Left lung (tissue), 10 donors: ENCODE results near the gene ALG5. TPM values are rescaled to one million over a fixed set of nuclear protein-coding genes. Genes with fewer than 3 reads are reported as not detected.
A peak's percentile ranks its signal among the peaks of the same experiment; 100 is the strongest.

Source experiments
- ATAC-seq: fragments of 200-7000 bp; cut with Tn5 transposase; one replicate; pipeline ENCODE4 v1.9.1; 2020; ENCODE audit warnings: moderate library complexity
- DNase-seq, 4 donors: peaks; one replicate each; pipeline ENCODE4 v3.0.0-alpha.2; 2013 to 2020
- H3K27ac ChIP-seq, 2 donors: fragments of 200-600 bp; sonication (generic) in 1 of 2; one replicate each; pipeline versions ENCODE4 v1.5.0 to v1.8.0; 2020 to 2021
- H3K27me3 ChIP-seq, 2 donors: fragments of 200-600 bp; sonication (generic) in 1 of 2; one replicate each; pipeline versions ENCODE4 v1.5.0 to v1.8.0; 2020 to 2021
- H3K36me3 ChIP-seq, 2 donors: fragments of 200-600 bp; sonication (generic) in 1 of 2; one replicate each; pipeline versions ENCODE4 v1.5.0 to v1.8.0; 2020 to 2021
- H3K4me1 ChIP-seq, 2 donors: fragments of 200-600 bp; one replicate each; pipeline ENCODE4 v1.8.0; 2021
- H3K4me3 ChIP-seq, 2 donors: fragments of 200-600 bp; sonication (generic) in 1 of 2; one replicate each; pipeline versions ENCODE4 v1.5.0 to v1.8.0; 2020 to 2021; ENCODE audit warnings: mild to moderate bottlenecking in 1 of 2
- H3K9me3 ChIP-seq, 2 donors: fragments of 200-600 bp; sonication (generic) in 1 of 2; one replicate each; pipeline versions ENCODE4 v1.5.0 to v1.8.0; 2020 to 2021
- CTCF ChIP-seq, 2 donors: fragments of 200-600 bp; sonication (generic) in 1 of 2; IDR thresholded peaks; one replicate each; pipeline versions ENCODE4 v1.5.0 to v1.8.0; 2021; ENCODE audit warnings: antibody characterized with exemption in 2 of 2
- intact Hi-C, 2 donors: fragments of 100-400 bp; cut with DNase I; formaldehyde crosslinking; loops; one replicate each; pipeline versions ENCODE4 v1.11.2 to v1.14.2; 2022
- polyA plus RNA-seq, 6 donors: library from polyadenylated mRNA; unstranded; fragments of 120-200 nt; gene quantifications; one replicate each; pipeline ENCODE4 v1.2.1, GENCODE V29; 2013; ENCODE audit not compliant: insufficient read length in 6 of 6
- total RNA-seq, 2 donors: library from RNA; stranded (reverse); fragmentation: NEBNext Ultra II Directional; extraction: Animal tissue kit (Norgen Biotek cat#: 25700); gene quantifications; one replicate each; pipeline ENCODE4 v1.2.1, GENCODE V29; 2021
- donor health status: DM: no; HTN: yes; CAD: no.
- donor health status: DM: no; HTN: no; CAD: no.

Gene ALG5
- total and polyA plus RNA-seq, 8 donors = 36.2 to 45.4 (median 40.9) TPM

GRCh38 chr13:36919171-36919832 lies 79.8 kb downstream of the ALG5 start:
- peak overlapping the region; percentile 44 to 49 for H3K4me3 ChIP-seq
- H3K27ac ChIP-seq = peak overlapping the region; percentile 58 to 61
- H3K27me3 ChIP-seq = peaks cover 0 to 52% of the 10 kb centered on the region in 2 donors
- TF ChIP-seq CTCF (IDR thresholded peaks at IDR 0.05) = no peak
- DNase-seq (peak in 3 of 4 donors; percentile 59 to 78 (median 77)), ATAC-seq (peak; percentile 79)
- peaks cover 0 to 4% of the 10 kb centered on the region in 2 donors for H3K4me1 ChIP-seq
- no peaks in the 10 kb centered on the region for H3K36me3 ChIP-seq
- intact Hi-C loops = no loop called here
- H3K9me3 ChIP-seq = no peaks in the 10 kb centered on the region

- intact Hi-C loops = no loop called here
- Histone ChIP-seq H3K27me3 (peaks cover 0 to 52% of the 10 kb centered on the region in 2 donors), H3K4me1 (peaks cover 0 to 4% of the 10 kb centered on the region in 2 donors), H3K9me3 (no peaks in the 10 kb centered on the region), H3K36me3 (no peaks in the 10 kb centered on the region), H3K4me3 (peak overlapping the region; percentile 44 to 49), H3K27ac (peak overlapping the region; percentile 58 to 61)
- ATAC-seq = peak; percentile 32
- DNase-seq = peak in 1 of 4 donors; percentile 35
- no peak for TF ChIP-seq CTCF (IDR thresholded peaks at IDR 0.05)
Observed at GRCh38 chr13:36918246-36919131, 80.7 kb downstream of the ALG5 start.

GRCh38 chr13:36917311-36917710 lies 81.8 kb downstream of the ALG5 start:
- ATAC-seq (no peak), DNase-seq (no peak)
- TF ChIP-seq CTCF (IDR thresholded peaks at IDR 0.05) = no peak
- Histone ChIP-seq H3K4me1 (peaks cover 0 to 4% of the 10 kb centered on the region in 2 donors), H3K4me3 (no peak overlapping the region), H3K36me3 (no peaks in the 10 kb centered on the region), H3K27me3 (peaks cover 0 to 52% of the 10 kb centered on the region in 2 donors), H3K27ac (no peak overlapping the region), H3K9me3 (no peaks in the 10 kb centered on the region)
- intact Hi-C loops = no loop called here

- H3K4me1 ChIP-seq = peaks cover 0 to 4% of the 10 kb centered on the region in 2 donors
- H3K27ac ChIP-seq = no peak overlapping the region
- peaks cover 0 to 49% of the 10 kb centered on the region in 2 donors for H3K27me3 ChIP-seq
- DNase-seq = no peak
- no peak for ATAC-seq
- intact Hi-C loops = no loop called here
- H3K4me3 ChIP-seq = no peak overlapping the region
- H3K36me3 ChIP-seq = no peaks in the 10 kb centered on the region
- H3K9me3 ChIP-seq = no peaks in the 10 kb centered on the region
- no peak for TF ChIP-seq CTCF (IDR thresholded peaks at IDR 0.05)
Observed at GRCh38 chr13:36915896-36916640, 83.1 kb downstream of the ALG5 start.
